Measurements from ENCODE around the gene ENOX1.

The ENOX1 gene

GRCh38 chr13:43785261-43785649 is 1.5 kb downstream of the ENOX1 start:
- no peak for DNase-seq

DNA sequence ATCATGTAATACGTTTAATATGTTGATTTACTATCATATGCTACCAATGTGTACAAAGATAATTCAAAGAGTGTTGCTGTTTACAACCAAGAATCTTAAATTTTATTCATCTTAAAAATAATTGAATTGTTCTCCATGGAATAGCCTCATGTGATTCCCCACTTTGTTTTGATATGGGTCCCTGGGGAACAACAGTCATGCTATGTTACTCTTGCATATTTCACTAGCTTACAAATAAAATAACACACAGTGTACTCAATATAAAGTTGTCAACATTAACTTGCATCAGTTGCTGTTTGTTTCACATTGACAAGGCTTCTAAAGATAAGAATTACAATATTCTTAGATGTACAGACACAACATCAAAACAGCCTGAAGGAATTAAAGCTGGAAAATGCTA is 2.3 kb downstream of the ENOX1 start:
- DNase-seq: no peak

DNA sequence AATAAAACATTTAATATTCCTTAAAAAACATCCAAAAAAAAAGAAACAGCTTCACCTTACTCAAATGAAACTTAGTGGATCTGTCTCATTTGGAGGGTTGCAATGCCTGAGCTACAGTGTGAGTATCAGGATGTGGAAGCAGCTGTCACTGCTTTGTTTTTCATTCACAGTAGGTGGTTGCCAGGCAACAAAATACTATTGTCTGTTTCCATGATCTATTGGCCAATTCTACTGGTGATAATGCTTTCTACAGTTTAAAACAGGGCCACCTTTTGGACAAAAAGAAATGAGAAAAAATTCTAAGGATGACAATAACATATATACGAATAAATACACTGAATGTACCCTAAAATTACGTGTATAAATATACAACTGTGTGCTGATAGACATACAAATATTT is 3.0 kb downstream of the ENOX1 start:
- DNase-seq: no peak

- DNase-seq: no peak
These were observed 4.1 kb downstream of the ENOX1 start for GRCh38 chr13:43782686-43783085.

- no peak for DNase-seq
These were observed 6.1 kb downstream of the ENOX1 start for GRCh38 chr13:43780666-43781065.

DNA sequence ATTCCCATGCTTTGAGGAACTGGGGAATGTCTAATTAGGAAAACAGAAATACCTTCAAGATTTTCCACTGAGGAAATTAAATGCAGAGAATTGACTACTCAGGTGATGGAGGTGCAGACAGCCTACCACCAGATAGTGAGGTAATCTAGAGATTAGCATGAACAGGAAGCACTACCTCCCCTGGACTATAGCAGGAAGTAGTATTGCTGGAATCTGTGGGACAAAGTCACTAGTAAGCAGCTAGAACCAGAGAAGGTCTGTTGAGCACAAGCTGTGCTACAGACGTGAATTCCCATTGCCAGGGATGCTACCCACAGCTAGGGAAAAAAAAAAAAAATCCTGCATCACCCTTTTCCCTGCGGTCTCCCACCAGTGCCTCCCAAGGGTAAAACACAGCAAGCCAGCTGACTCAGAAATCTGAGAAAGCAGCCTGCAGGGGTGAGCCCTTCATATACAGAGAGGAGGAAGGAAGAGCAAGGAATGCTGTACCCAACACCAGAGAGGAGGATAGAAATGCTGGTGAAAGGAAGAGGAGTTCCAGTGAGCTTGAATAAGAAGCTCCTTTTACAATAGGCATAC is 10.2 kb downstream of the ENOX1 start:
- DNase-seq: no peak

GRCh38 chr13:43776006-43776405 is 10.8 kb downstream of the ENOX1 start:
- no peak for DNase-seq

DNA sequence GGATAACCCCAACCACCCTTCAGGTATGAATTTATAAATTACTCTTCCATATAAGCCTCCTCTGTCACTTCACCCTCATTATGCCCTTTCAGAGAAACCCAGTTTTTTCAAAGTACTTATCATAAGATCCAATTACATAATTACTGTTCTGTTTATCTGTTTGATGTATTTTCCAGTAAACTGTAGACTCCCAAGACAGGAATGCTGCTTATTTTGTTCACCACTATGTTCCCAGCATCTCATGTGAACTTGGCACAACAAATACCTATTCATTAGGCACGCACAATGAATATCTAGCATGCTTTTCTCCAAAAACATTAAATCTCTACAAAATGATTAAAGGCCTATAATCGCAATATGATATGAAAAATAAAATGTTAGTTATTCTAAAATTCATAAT is 13.2 kb downstream of the ENOX1 start:
- no peak for DNase-seq

DNA sequence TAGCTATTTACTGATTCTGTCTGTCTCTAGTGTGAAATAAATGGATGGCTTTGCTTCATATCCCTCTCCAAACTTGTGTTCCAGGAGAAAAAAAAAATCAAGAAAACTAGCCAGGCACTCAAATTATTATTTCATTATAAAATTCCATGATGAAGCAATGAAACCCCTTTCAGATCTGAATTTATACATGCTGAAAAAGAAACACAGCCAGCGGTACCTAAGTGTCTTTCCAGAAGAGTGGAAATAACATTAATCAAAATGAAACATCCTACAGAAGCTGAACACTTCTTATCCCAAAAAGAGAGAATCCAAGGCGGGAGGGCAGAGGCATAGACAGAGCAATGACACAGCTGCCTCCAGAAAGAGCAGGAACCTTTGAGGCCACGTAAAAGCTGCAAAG is 15.9 kb downstream of the ENOX1 start:
- no peak for DNase-seq

DNA sequence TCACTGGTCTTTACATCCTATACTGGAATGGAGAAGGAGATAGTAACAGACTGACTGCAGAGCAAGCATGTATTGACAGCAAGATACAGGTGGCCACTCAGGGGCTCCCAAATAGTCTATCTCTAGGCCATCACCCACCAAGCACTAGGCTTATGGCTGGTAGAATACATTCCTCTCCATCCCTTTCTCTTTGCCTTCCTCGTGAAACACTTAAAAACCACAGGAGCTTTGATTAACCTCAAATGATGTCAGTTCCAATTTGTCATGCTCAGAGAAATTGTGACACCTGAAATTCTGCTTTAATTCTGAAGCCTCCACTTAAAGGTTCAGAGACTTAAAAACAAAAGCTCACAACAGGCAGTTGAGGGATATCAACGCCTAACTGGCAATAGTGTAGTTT is 17.2 kb downstream of the ENOX1 start:
- no peak for DNase-seq

- DNase-seq: no peak
These were observed 19.3 kb downstream of the ENOX1 start for GRCh38 chr13:43767341-43767931.

DNA sequence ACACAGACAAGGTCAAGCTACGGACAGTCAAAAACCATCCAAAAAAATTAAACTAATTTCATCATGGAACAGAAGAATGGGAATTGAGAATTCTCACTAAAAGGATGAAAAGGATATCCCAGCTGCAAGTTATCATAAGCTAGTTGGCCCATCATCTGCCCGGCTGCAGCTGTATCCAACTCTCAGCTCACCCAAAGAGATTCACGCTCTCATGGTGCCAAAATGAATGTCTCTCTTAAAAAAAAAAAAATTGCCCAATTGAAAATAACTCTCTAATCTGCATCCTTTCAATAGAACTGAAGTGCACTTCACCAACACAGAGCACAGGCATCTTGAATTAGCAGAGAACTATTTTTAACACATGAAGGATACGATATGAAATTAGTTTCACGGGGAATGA is 20.0 kb downstream of the ENOX1 start:
- DNase-seq: no peak

DNA sequence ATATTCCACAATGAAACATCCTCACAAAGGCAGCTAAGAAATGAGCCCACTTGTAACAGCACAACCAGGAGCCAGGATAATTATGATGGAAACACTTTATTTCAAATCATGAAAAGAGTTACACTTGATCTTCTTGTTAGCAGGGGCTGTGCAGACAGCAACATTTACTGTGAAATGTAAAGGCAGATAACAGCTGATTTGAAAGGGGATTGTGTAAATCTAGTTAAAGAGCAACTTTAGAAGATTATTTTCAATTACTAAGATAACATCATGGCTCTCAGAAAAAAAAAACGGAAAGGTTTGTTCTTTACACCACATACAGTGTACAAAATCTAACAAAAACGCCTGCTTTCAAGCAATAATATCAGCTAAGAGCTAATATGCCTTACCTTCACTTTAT is 22.4 kb downstream of the ENOX1 start:
- no peak for DNase-seq

- DNase-seq: no peak
These were observed 23.5 kb downstream of the ENOX1 start for GRCh38 chr13:43763143-43763759.

- DNase-seq: no peak
These were observed 25.0 kb downstream of the ENOX1 start for GRCh38 chr13:43761616-43762315.

GRCh38 chr13:43760257-43760656 is 26.5 kb downstream of the ENOX1 start:
- DNase-seq: no peak

- no peak for DNase-seq
These were observed 27.9 kb downstream of the ENOX1 start for GRCh38 chr13:43758834-43759233.

DNA sequence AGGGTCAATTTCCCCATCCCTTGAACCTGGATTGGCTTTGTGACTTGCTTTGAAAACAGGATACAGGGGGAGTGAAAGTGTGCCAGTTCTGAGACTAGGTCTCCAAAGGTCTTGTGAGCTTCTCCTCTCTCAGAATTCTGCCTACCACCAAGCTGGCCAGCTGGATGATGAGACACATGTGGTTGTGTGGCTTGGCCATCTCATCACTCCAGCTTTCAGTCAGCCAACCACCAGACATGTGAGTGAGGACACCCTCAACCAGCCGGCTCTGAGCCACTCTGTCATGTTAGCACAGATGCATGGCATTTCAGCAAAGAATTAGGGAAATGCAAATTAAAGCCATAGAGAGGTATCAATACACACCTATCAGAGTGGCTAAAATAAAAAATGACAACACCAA is 29.5 kb downstream of the ENOX1 start:
- DNase-seq: no peak

- DNase-seq: no peak
These were observed 30.9 kb downstream of the ENOX1 start for GRCh38 chr13:43755844-43756243.

DNA sequence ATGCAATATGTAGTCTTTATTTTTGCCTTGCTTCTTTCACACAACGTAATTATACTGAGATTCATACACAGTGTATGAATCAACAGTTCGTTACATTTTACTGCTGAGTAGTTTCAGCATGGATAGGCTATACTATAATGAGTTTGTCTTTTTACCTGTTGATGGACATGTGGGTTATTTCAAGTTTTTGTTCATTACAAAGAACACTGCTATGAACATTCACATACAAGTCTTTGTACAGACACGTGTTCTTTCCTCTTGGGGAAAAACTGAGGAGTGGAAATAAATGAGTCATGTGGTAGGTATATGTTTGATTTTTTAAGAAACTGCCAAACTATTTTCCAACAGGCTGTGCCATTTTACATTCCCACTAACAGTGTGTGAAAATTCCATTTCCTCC is 35.1 kb downstream of the ENOX1 start:
- no peak for DNase-seq

DNA sequence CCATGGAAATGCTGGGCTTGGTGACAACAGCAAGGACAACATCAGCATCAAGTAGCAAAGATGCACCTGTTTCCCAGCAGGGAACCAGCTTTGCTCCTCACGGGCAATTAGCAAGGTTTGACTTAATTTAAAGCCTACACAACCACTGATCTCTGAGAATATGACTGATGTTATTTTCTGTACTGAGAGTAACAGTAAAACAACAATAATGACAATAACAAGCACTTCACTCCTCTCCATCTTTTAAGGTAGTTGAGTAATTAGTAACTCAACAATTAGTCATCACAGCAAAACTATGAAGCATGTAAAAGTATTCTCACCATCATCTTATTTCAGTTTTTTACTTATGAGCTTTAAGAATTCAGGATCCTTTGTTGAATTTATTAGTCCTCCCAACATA is 37.3 kb downstream of the ENOX1 start:
- DNase-seq: no peak

DNA sequence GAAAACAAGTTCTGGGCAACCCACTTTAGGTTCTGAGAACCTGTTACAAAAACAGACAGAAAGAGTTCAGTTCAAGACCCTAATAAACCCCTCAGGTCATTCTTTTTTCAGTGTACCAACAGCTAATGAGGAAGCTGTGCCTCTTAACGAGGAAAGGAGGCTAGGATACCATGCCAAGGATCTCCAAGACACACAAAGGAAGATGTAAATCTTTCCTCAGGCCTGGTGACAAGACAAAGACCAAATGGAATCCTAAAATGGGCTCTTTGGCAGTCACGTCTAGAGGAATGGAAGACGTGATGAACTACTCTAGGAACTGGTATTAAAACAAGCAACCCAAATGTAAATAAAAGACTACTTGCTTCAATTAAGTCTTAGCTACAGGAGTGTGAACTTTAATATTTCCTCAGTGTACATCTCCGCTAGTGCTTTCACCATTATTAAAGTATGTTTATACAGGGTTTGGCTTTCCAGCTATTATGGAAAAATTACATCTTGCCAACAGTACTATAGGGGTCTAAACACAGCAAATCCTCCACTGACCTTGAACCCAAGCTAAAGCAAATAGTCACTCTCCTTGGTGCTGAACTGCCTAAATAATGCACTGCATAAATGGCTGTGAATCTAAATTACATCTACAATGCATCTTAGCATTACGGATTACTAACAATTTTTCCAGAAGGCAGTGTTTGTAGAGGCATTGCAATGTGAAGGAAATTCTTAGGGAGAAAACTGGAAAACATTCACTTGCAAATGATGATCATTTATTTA is 42.3 kb downstream of the ENOX1 start:
- no peak for DNase-seq

GRCh38 chr13:43742911-43743310 is 43.9 kb downstream of the ENOX1 start:
- no peak for DNase-seq
